Left renal pelvis (tissue), 4 donors: ENCODE measurements around the gene RPL41. TPM values are rescaled to one million over a fixed set of nuclear protein-coding genes. Genes with fewer than 3 reads are reported as not detected.
"Not testable (repeated sequence)": the region's sequence is repeated elsewhere in the genome, so short reads cannot be mapped to it uniquely, and the experiment has no call there.

Source experiments
- DNase-seq, 4 donors: peaks; one replicate each; pipeline ENCODE4 v3.0.0-alpha.2; 2013; ENCODE audit warnings: low read depth in 4 of 4, low spot score in 3 of 4
- polyA plus RNA-seq, 4 donors: library from polyadenylated mRNA; unstranded; fragments of 120-200 nt; gene quantifications; one replicate each; pipeline ENCODE4 v1.2.1, GENCODE V29; 2013; ENCODE audit not compliant: insufficient read length in 4 of 4

The RPL41 gene
- polyA plus RNA-seq, 4 donors = 4,554 to 5,864 (median 4,890) TPM

DNA sequence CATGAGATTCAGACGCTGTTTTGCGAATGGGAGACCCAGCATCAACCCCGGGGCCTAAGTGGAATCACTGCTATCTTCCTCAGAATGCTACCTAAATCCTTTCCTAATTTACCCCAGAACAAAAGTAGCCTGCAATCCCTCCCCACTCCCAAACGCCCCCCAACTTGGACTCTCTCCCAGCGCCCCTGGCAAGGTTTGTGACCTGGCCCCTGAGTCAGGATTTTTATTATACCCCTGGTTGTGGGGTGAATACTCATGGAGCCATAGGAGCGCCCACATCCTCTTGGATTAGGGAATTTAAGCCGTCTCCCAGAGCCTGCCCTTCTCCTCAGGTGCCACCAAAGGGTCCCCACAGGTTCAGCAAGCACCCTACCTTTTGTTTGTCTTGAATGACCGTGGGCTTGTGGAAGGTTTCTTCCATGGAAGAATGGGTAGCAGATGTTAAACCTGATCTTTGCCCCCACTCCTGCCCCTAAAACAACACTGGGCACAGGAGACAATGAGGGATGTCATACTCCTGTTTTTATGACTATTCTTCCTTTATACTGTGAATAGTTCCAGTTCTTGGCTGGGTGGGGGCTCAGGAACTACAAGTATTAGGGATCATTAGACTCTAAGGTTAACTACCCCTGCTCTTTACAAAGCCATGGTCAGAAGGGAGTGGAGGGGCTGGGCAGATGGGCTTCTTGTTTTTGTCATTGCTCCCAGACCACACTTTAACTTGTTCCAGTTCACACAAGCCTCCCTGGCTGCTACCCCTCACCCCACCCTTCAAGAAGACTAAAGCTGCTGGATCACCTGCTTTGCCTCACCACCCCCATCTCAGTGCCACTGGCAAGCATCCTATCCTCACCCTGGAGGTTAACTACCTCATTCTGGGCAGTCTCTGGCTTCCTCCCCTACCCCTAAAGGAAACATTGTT lies 36.6 kb downstream of the RPL41 start:
- DNase-seq = no peak

DNA sequence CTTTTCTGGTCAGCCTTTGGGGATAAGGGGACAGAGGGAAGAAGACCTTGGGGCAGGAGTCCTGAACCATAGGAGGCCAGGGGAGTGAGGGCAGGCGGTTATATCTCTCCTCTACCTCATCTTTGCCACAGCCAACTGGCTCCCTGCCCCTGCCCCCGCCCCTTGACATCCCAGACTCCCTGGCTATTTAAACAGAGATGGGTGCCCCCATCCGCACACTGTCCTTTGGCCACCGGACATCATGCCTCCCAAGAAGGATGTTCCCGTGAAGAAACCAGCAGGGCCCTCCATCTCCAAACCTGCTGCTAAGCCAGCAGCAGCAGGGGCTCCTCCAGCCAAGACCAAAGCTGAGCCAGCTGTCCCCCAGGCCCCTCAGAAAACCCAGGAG lies 37.2 kb downstream of the RPL41 start:
- DNase-seq = no peak

DNA sequence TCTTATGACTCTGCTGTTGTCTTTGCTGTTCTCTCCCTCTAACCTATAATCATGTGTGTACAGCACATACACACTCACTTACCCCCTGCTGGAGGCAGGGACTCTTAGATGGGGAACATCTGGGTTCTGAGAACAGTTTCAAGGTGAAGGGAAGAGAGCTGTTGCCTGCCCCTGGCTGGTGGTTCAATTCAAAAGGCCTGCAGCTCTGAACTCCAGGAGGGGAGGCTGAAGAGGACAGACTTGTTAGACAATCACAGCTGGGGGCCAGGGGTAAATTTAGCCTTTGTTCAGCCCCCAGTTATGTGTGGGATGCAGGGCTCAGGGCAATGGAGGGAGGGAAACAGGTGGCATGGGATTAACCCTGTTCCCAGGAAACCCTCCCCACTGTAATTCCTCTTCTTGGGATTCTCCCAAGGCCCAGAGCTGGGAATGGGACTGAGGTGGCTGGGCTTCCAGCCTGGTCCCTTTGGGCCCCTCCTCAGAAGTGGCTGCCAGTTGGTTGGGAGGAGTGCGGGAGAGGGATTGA lies 37.9 kb downstream of the RPL41 start:
- no peak for DNase-seq

DNA sequence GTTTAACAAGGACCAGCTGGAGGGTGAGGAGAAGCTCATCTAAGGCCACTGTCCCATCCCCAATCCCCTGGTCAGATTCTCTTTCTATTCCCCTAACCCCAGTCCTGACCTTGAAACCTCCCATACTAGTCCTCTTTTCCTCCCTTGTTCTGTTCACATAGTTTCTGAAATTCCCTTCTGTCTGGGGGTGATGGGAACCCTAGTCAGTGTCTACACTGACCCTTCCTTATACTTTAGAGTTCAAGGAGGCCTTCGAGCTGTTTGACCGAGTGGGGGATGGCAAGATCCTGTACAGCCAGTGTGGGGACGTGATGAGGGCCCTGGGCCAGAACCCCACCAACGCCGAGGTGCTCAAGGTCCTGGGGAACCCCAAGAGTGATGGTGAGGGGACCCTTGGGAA lies 38.4 kb downstream of the RPL41 start:
- no peak for DNase-seq

DNA sequence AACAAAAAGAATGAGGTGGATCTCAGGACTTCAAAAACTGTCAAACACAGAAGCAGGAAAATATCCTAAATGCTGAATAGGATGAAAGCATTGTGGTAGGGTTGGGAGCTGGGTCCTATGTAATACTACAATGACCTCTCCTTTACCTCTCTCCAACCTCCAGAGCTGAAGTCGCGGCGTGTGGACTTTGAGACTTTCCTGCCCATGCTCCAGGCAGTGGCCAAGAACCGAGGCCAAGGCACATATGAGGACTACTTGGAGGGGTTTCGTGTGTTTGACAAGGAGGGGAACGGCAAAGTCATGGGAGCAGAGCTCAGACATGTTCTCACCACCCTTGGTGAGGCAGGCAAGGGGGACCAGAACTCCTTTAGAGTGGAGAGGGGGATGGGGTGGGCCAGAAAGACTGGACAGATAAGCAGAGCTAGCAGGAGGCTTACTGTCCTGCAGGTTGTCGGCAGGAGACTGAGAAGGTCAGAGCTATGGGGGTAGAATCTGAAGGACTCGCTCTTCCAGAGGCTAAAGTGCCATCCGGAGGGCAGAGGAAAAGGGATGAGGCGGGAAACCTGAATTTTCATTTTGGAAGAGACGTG lies 38.9 kb downstream of the RPL41 start:
- no peak for DNase-seq

DNA sequence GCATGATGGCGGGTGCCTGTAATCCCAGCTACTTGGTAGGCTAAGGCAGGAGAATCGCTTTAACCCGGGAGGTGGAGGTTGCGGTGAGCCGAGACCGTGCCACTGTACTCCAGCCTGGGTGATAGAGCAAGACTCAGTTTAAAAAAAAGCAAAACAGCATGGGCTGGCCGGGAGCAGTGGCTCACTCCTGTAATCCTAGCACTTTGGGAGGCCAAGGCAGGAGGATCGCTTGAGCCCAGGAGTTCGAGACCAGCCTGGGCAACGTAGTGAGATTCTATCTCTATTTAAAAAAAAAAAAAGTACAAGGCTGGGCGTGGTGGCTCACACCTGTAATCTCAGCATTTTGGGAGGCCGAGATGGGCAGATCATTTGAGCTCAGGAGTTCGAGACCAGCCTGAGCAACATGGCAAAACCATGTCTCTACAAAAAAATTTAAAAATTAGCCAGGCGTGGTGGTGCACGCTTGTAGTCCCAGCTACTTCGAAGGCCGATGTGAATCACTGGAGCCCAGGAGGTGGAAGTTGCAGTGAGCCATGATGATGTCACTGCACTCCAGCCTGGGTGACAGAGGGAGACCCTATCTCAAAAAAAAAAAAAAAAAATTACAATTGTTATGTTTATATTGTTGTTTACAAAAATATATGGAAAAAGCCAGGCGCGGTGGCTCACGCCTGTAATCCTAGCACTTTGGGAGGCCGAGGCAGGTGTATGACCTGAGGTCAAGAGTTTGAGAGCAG lies 40.2 kb downstream of the RPL41 start:
- DNase-seq = not testable (repeated sequence)

DNA sequence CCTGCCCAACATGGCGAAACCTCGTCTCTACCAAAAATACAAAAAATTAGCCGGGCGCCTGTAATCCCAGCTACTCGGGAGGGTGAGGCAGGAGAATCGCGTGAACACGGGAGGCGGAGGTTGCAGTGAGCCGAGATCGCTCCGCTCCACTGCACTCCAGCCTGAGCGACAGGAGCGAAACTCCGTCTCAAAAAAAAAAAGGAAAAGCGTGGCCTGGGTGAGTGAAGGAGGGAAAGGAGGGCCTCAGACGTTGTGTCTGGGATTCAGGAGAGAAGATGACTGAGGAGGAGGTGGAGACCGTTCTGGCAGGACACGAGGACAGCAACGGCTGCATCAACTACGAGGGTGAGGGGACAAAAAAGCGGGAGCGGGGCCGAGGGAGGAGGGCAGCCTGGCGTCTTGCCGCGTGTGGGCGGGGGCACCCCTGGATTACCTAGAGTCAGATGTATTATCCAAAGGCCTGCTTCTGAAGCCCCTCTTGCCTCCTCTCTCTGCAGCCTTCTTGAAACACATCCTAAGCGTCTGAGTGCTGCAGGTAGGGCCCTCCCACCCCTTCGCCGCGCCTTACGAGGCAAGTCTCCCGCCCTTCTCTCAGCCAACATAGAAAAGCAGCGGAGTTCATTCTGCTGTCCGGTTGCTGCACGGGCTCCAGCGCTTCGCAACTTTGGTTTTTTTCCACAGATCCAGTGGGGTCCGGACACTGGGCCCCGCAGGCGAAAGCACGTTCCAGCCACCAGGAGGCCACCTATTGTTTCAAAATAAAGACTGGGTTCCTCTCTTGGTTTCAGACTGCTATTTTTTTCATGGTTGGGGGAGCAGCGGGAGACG lies 41.0 kb downstream of the RPL41 start:
- DNase-seq = peak; percentile 72 to 86 (median 80)

DNA sequence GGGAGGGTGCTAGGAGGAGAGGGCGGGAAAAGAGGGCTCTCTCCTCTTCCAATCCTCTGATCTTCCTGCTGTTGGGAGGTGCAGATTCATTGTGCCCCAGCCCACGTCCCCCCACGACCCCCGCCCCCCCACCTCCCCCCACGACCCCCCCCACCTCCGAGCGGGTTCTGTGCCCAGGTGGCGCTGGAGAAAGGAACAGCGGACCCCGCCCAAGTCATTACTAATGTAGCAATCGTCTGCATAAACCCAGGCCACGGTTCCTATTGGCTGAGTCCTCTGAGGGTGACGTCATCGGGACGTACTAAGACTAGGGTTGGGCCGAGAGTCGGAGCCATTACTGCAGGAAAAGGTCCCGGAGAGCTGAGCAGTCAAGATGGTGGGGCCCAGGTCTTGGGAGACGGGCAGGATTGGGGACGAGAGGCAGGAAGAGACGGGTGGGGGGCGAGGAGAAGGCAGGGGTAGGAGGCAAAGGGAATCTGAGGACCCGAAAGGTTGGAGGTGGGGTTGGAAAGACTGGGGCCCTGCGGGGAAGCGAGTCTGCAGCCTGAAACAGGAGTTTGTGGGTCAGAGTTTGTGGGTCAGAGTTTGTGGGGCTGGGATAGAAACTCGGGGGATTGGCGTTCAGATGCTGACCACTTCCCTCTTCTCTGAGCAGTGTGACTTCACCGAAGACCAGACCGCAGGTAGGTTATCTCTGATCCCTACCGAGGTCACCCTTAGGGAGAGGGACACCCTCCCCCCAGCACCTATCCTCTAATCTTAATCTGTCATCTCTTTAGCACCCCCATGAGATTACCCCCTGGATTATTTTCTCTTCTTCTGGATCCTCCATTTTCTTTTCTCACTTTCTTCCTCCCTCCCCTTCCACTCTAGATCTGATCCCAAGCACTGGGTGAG lies 41.8 kb downstream of the RPL41 start, which contains the start of gene MYL6:
Gene MYL6 (plus strand): TSS at position 331 of the 897 bp plus-strand sequence. CDS start 43 bp downstream, at position 374.
- peak; percentile 95 to 98 (median 96) for DNase-seq

DNA sequence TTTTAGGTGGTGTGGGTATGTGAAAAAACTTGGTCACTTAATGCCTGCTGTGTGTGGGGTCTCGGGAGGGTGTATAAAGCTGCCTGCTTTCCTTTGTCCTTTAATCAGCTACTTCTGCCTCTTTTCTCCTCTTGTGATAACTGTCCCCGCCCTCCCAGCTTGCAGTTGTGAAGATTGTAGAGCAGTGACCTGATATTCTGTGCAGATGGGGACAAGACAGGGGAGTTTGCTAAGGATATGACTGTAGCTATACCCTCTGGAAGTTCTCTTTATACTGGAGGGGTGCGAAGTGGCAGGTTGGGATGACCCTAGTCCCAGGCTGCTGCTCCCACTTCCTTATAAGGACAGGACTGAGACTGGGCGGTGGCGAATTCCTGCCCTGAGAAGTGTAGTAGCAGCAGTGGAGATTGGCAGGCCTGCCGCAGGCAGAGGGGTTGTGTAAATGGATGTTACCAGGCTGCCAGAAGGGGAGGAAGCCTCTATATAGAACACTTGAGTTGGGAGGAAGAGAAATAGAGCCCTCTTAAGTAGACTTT lies 42.6 kb downstream of the RPL41 start:
- DNase-seq = peak in 2 of 4 donors; percentile 38 to 41

DNA sequence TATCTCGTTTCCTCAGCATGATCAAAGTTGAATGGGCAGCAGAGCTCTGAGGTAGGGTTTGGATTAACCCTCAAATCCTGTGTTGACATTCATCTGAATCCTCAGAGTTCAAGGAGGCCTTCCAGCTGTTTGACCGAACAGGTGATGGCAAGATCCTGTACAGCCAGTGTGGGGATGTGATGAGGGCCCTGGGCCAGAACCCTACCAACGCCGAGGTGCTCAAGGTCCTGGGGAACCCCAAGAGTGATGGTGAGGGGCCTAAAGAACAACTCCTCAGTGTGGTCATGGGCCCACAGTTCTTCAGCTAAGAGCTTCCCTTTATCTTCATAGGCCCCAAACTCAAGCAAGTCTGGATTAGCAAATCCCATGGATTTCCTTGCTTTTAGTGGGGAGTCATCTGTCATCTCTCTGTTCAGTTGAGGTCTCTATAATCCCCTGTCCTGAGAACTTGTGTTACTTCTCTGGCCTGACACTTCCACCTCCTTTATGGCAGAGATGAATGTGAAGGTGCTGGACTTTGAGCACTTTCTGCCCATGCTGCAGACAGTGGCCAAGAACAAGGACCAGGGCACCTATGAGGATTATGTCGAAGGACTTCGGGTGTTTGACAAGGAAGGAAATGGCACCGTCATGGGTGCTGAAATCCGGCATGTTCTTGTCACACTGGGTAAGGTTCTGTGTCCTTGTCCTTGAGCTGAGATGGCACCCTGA lies 43.2 kb downstream of the RPL41 start:
- no peak for DNase-seq

DNA sequence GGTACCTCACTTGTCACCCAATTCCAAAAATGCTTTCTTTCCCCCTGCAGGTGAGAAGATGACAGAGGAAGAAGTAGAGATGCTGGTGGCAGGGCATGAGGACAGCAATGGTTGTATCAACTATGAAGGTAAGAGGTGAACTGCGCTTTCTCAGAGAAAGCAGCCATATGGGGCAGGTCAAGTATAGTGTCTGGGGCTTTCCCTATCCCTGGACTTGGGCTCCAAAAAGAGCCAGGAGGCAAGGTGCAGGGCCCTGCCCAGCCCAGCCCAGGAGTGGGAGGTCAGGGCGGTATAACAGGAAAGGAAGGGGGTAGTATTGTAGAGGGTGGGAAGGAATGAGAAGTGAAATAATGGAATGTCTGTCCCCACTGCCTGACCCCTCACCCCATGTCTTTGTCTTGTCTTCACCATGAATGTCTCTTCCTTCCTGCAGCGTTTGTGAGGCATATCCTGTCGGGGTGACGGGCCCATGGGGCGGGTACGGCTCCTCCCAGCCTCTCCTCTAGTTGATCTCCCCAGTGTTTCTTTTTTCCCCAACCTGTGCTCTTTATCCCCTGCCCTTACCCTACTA lies 43.8 kb downstream of the RPL41 start:
- no peak for DNase-seq

DNA sequence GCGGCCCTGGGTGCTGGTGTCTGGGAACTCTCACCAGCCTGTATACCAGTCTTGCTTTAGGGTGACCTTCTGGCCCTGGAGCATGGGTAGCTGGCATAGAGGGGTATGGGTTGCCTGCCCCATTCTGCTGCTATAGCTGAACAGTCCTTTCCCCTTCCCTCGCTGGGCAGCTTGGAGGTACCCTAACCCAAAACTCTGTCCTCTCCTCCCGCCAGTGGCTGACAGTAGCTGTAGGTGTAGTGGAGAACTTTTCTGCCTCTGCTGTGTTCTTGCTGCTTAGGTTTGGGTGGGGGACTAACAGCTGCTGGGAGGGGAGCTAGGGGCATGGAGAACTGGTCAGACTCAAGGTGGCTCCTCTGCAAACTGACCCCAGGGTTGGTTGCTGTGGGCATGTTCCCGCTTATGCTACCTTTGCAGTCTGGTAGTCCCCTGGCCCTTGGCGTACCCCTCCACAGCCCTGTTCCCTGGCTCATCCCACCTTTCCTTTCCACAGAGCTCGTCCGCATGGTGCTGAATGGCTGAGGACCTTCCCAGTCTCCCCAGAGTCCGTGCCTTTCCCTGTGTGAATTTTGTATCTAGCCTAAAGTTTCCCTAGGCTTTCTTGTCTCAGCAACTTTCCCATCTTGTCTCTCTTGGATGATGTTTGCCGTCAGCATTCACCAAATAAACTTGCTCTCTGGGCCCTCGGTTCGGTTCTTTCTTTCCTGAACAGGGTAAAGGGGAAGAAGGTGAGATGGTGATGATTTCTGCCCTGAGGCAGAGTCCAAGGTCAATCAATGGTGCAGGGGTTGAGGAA lies 44.7 kb downstream of the RPL41 start:
- no peak for DNase-seq

DNA sequence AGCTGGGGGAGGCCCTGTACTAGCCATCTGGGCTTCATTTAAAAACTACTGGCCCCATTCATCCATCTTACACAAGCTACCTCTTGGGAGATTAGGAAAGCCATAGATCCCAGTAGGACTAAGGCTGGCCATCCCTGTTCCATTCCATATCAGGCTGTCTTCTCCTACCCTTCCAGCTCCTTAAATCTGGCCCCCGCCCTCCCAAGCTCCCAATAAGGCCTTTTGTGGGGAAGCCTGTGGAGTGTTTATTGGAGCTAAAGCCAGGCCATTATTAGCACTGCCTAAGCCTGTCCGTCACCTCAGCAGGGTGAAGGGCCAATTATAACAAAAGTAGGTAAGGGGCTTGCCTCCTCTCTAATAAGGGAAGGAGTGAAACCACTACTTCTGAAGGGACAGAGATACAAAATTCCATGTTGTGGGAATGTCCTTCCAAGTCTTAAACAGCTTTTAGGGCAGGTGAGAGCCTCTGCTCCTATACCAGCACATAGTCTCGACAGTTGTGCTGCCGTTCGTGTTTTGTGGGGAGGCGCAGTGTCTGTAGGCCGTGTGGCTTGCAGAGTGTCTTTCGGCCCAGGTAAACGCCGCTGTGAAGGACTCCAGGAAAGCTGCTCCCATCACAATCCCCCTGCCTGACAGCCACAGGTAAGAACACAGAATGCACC lies 45.4 kb downstream of the RPL41 start:
- DNase-seq = no peak

DNA sequence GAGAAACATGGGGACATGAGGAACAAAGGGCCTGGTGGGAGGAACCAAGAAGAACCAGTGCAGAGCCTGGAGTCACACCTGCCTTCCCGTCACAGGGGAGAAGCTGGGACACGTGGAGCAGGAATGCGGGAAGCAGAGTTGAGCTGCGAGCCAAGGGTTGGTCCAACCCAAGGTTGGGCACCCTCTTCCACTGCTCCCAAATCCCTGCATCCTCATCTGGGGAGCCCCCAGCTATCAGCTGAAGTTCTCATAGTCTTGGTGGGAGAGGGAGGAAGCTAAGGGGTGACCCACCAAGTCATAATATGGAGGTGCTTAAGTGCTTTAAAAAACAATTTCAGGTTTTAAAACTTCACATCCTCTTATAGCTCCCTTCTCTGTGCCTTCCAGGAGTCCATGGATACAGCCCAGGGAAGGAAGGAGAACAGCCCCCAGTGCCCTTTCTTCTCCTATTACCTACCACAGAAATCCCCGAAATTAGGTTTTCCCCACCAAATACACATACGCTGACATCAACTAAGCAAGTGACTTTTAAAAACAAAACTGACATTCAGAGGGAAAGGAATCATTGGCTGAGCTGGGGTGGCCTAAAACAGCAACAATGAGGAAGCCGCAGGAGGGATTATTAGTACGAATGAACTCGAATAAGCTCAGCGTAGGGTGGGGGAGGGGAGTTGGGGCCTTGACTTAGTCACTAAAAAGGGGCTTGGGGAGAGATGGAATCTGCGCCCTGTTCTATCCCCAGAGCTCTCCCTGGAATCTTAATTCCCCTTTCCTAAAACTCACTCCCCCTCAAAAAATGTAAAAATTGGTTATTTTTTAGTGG lies 46.2 kb downstream of the RPL41 start:
- no peak for DNase-seq

DNA sequence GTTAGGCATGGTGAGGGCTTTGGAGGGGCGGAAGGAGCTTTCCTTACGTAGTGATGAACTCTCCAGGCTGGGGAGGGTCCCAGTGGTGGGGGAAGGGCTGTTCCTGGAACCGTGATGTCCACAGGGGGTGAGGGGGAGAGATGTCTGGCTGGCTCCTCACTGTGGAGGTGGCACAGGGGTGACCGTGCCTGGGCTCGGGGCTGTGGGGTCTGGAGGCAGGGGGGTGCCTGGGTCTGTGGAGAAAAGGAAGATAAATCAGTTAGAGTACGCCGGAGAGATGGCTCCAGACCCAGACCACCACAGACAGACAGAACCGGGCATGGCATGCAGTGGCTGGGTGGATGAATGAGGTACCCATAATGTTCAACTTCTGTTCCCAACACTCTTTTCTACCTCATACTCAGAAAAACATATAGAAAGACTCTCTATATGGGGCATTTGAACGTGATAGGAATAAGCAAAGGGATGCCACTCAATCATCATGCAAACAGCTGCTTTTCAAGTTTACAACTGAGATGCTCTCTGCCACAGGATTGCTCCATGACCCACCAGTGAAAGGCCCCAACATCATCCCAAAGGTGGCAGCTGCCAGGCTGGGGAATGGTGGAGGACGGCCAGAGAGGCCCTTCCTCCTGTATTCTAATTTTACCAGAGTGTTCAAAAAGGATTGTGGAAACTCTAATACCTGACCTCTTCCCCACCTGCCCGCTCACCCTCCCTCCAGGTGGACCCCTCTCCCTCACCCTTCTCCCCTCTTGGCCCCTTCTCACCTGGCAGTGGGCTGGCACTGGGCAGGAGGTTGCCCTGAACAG lies 47.3 kb downstream of the RPL41 start:
- DNase-seq = no peak
